DMS 273 treated with DMSO at 0.1 percent for 48 hours (cell line): ENCODE results near the gene TEKT4.
"Not testable (repeated sequence)": the region's sequence is repeated elsewhere in the genome, so short reads cannot be mapped to it uniquely, and the experiment has no call there.

Experiments used
- DNase-seq: peaks from one replicate; lab custom pipeline; 2025; lab: John Stamatoyannopoulos, UW

Gene TEKT4

DNA sequence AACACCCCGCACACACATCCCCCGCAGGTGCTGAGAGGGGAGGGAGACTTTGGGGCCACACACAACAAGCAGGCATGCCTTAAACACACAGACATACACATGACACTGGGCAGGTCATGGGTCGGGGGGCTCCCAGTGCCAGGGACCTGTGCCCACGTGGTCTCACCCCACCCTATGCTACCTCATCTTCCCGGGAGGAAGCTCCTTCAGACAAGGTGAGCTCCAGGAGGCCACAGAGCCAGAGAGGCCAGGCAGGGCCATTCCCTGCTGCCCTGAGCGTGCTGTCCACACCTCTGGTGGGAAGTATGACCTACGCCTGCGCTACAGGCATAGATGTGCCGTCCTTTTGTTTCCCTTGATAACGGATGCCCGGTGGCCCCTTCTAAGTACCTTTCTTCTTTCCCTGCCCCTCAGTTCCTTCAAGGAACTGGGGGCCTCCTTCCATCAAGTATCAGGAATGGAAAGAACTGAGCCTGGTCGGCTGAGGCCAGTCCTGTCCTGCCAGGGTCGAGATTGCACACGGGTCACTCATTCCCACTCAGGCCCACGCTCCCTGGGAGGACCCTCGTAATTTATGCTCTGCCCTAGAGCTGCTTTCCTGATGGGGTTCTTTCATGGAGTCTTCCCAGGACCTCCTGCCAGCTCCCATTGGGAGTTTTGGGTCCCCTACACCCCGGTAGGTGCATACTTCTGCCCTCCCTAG, 4.7 kb downstream of the TEKT4 start:
- DNase-seq: no peak

DNA sequence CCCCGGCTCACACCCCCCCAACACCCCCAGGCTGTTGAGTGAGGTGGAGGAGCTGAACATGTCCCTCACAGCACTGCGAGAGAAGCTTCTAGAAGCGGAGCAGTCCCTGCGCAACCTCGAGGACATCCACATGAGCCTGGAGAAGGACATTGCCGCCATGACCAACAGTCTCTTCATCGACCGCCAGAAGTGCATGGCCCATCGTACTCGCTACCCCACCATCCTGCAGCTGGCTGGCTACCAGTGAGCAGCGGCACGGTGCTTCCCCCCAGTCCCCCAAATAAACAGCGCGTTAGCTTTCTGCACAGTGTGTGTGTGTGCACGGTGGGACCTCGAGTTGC, 5.3 kb downstream of the TEKT4 start:
- no peak for DNase-seq

DNA sequence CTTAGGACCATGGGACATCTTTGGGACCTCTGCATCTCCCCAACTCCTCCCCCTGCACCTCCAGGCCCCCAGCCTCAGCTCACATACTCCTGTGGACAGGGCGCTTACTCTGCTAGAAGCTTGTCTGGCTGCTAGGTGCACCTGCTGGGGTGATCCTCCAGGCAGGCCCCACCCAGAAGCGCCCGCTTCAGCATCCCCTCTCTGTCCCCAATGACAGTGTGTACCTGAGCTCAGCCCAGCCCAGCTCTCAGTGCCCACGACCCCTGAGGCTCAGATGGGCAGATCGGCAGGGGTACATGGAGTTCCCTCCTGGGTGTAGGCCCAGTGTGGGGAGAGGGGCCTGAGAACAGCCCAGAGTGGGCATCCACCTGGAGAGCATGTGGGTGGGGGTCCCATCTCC, 5.9 kb downstream of the TEKT4 start:
- DNase-seq: no peak

DNA sequence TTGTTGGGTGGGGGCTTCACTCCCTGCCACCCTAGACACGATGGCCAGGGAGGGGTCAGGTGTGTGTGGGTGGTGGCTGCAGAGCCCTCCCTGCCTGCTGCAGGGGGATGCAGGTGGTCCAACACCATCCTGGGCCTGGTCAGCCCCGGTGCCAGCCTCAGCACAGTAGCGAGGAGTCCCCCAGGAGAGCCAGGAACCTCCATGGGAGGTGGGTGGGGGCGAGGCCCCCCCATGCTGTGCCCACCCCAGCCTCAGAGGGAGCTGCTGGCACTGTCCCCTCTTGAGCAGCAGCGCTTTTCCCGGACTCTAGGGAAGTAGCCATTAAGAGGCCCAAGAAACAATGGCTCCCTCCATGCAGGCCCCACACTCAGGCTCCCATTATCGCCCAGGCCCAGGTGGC, 7.3 kb downstream of the TEKT4 start:
- DNase-seq: not testable (repeated sequence)

DNA sequence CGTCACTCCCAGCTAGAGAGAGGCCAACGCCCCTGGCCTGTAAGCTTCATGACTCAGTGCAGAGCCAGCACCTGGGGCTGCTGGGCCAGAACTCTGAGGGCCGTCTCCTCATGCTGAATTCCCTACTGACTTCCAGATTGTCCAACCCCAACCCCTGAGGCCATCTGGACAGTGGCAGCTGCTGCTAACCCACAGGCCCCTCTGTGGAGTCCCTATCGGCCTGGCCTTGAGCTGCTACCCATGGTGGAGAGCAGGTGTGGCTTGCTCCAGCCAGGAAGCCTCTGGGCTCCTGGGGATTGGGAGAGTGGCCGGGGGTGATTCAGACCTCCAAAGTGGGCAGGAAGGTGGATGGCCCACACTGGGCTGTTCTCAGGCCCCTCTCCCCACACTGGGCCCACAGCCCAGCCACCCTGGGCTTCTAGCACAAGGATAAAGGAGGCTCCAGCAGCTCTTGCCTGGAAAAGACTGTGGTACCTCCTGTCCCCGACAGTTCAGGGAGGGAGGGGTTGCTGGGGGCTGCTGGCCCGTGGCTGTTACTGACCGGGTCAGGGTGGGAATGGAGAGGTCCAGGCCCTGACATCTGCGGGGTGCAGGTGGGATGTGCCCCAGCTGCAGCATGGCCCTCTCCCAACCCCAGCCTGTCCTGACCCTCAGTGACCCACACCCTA, 8.2 kb downstream of the TEKT4 start:
- no peak for DNase-seq

DNA sequence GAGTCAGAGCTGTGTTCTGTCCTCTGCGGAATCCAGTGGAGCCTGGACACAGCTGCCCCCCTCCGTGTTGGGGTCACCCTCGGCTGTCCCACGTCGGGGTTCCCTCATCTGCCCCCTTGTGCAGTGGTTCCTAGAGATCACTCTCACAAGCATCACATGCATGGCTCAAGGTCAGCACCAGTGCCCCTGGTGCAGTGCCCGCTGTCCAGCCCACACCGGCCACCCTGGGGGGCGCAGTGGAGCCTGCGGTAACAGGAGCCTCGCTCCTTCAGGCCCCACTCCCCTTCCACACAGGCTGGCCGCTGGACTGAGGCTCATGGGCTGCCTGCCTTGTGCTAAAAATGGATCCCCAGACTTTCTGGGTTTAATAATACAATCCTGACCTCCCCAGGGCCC, 8.8 kb downstream of the TEKT4 start:
- no peak for DNase-seq

DNA sequence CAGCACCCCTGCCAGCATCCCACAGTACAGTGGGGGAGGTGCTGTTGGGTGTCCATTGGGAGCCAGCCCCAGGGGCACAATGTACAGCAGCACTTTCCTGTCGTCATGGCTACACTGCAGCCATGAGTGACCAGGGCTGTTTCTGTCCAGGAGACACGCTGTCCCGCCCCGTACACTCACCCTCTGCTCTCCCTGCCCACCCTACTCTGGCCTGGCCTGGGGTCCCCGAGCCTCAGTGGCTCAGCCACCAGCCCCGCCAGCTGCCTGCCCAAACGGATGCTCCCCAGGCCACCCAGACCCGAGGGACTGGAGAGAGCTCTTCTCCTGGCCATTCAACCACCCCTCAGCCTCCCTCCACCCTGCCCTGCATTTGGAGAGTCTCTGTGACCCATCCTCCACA, 9.3 kb downstream of the TEKT4 start:
- DNase-seq: no peak

DNA sequence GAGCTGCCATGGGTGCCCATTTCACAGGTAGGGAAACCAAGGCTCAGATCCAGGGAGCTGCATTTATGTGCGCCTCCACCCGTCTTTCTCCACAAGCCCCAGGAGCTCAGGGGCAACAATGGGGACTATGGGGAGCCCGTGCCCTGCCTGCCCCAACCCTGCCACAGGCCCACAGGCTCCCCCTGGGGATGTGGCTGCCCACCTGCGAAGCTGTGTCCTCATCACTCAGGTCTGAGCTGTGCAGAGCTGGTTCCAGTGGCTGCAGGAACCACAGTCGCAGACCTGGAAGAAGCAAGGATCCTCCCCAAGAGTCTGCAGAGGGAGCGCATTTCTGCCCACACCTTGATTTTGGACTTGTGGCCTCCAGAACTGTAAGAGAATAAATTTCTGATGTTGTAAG, 9.8 kb downstream of the TEKT4 start:
- no peak for DNase-seq

DNA sequence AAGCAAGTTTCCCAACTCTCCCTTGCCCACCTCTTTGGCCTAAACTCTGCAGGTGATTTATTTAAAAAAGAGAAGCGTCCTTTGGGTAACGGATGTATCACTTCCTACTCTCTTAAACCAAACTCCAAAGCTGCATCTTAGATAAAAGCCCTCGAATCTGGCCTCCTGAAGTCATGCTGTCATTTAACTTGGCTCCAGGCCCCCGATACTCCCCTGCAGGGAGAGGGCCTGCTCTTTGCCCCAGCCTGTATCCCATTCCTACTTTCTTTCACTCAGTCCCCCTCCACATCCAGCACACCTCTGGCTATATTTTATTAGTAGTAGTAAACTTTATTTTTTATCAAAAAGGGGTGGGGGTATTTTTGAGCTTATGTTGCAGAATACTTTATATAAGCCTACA, 19.0 kb downstream of the TEKT4 start:
- DNase-seq: no peak

DNA sequence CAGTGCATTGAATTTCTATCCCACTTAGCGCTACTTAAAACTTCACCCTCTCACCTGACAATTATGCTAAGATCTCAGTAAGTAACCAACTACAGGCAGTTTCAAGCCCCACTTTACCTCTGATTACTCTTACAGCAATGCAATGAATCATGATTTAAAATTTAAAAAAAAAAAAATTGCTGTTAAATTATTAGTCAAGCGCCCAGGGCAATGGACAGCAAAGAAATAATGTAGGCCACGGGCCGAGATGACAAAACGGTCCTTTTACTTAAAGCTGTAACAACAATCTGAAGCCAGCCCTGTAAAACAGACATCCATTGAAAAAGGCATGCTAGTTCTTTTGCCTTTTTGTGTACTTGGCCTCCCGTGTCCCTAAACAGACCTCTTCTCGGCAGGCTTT, 24.0 kb downstream of the TEKT4 start:
- DNase-seq: not testable (repeated sequence)

DNA sequence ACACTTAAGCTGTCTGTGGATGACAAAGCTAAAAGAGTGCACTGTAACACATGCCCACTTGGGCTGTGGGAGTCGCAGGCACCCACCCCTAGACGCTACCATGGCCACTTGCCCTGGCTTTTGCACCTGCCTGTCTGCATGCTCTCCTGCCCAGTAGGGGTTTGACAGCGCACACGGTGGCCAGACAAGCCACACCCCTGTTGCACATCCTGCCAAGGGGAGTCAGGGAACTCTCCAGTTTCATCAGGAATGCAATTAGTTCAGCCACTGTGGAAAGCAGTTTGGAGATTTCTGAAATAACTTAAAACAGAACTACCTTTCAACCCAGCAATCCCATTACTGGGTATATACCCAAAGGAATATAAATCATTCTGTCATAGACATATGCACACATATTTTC, 35.7 kb downstream of the TEKT4 start:
- not testable (repeated sequence) for DNase-seq

DNA sequence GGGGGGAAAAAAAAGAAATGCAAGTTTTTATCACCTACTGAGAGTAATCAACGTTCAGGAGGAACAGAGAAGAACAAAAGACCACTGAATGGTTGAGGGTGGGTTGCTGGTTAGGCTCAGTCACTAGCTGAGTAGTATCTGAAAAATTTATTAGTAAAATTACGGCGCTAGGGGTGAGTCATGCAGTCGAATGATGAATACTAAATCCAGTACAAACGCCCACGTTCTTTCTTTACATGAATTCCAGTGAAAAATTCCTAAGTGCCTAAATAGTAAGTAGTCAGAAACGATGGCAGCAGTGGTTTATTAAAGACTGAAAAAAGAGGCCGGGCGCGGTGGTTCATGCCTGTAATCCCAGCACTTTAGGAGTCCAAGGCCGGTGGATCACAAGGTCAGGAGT, 52.0 kb downstream of the TEKT4 start:
- no peak for DNase-seq

DNA sequence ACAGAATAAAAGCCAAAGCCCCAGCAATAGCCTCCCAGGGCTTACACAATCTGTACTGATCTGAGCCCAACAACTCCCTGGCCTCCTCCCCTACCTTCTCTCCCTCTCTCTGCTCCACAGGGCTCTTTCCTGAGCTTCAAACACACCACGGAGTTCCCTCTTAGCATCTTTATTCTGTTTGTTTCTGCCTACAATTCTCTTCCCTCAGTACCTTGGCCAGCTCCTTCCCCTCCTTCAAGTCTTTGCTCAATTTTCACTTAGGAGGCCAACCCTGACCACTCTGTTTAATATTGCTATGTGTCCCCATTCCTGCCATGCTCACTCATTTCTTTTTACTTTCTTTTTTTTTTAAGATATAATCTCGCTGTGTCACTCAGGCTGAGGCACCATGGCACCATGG, 53.8 kb downstream of the TEKT4 start:
- not testable (repeated sequence) for DNase-seq
